Measurements from ENCODE around the gene ARMC6.

Gene ARMC6

GRCh38 chr19:19063183-19064097 lies 30.0 kb downstream of the ARMC6 start, which contains the start of gene SLC25A42 (continued):
- TF ChIP-seq ZNF202 (tag by site-specific recombination; IDR thresholded peaks at IDR 0.05; ENCODE audit: borderline replicate concordance): no peak
- no peak for TF ChIP-seq PRDM4 (tag by site-specific recombination; IDR thresholded peaks at IDR 0.05)
- TF ChIP-seq ZNF571 (tag by site-specific recombination; IDR thresholded peaks at IDR 0.05): no peak
- no peak for TF ChIP-seq ZNF48 (tag by site-specific recombination; IDR thresholded peaks at IDR 0.05)
- 0 out of 2 replicates have a peak, but pooled peaks have one; percentile 12 for TF ChIP-seq MZF1 (tag by site-specific recombination; IDR thresholded peaks at IDR 0.05; ENCODE audit: borderline replicate concordance)
- TF ChIP-seq ZNF266 (tag by site-specific recombination; IDR thresholded peaks at IDR 0.05; ENCODE audit: low read depth): no peak
- no peak for TF ChIP-seq BCL11B (tag by site-specific recombination; IDR thresholded peaks at IDR 0.05; ENCODE audit: low read depth)
- peak; percentile 13; the same call in 1 of the 2 replicates for TF ChIP-seq KLF7 (tag by site-specific recombination; IDR thresholded peaks at IDR 0.05; ENCODE audit: borderline replicate concordance)
- no peak for TF ChIP-seq ZFP41 (tag by site-specific recombination; IDR thresholded peaks at IDR 0.05; ENCODE audit: borderline replicate concordance)
- TF ChIP-seq ZNF830 (tag by site-specific recombination; IDR thresholded peaks at IDR 0.05; ENCODE audit: low read depth): no peak
- peak; percentile 99 for TF ChIP-seq KLF10 (tag by site-specific recombination; IDR thresholded peaks at IDR 0.05)
- TF ChIP-seq ZNF529 (tag by site-specific recombination; IDR thresholded peaks at IDR 0.05; ENCODE audit: insufficient replicate concordance): no peak
- TF ChIP-seq ZNF366 (tag by site-specific recombination; conservative IDR thresholded peaks at IDR 0.05): no peak
- TF ChIP-seq ZNF777 (tag by site-specific recombination; IDR thresholded peaks at IDR 0.05; ENCODE audit: borderline replicate concordance): peak; percentile 32; the same call in 1 of the 2 replicates
- no peak for TF ChIP-seq BCL6B (tag by site-specific recombination; IDR thresholded peaks at IDR 0.05)
- no peak for TF ChIP-seq ZNF26 (tag by site-specific recombination; IDR thresholded peaks at IDR 0.05)
- TF ChIP-seq ZNF426 (tag by site-specific recombination; IDR thresholded peaks at IDR 0.05): no peak
- TF ChIP-seq ZNF416 (tag by site-specific recombination; IDR thresholded peaks at IDR 0.05): no peak
- no peak for TF ChIP-seq ZNF280C (tag by site-specific recombination; IDR thresholded peaks at IDR 0.05)
- peak; percentile 64 for TF ChIP-seq KLF9 (tag by site-specific recombination; IDR thresholded peaks at IDR 0.05; ENCODE audit: low read depth)
- peak; percentile 41; the same call in 1 of the 2 replicates for TF ChIP-seq KLF16 (tag by site-specific recombination; IDR thresholded peaks at IDR 0.05)
- TF ChIP-seq ZNF2 (tag by site-specific recombination; IDR thresholded peaks at IDR 0.05): no peak
- TF ChIP-seq ZSCAN30 (tag by site-specific recombination; IDR thresholded peaks at IDR 0.05): no peak
- peak; percentile 96 for TF ChIP-seq ZFHX2 (tag by site-specific recombination; conservative IDR thresholded peaks at IDR 0.05)
- TF ChIP-seq ZBTB26 (tag by site-specific recombination; optimal IDR thresholded peaks at IDR 0.05): peak; percentile 72
- no peak for TF ChIP-seq ZNF146 (tag by site-specific recombination; IDR thresholded peaks at IDR 0.05)
- TF ChIP-seq ZNF292 (tag by site-specific recombination; IDR thresholded peaks at IDR 0.05; ENCODE audit: borderline replicate concordance, low read depth): no peak
- TF ChIP-seq ZFP69B (tag by site-specific recombination; IDR thresholded peaks at IDR 0.05): no peak
- TF ChIP-seq ZEB2 (tag by site-specific recombination; IDR thresholded peaks at IDR 0.05): no peak

Measured in HEK293 (cell line).